ENCODE measurements around the gene MED29.
"Not testable (repeated sequence)": the region's sequence is repeated elsewhere in the genome, so short reads cannot be mapped to it uniquely, and the experiment has no call there.

The MED29 gene

DNA sequence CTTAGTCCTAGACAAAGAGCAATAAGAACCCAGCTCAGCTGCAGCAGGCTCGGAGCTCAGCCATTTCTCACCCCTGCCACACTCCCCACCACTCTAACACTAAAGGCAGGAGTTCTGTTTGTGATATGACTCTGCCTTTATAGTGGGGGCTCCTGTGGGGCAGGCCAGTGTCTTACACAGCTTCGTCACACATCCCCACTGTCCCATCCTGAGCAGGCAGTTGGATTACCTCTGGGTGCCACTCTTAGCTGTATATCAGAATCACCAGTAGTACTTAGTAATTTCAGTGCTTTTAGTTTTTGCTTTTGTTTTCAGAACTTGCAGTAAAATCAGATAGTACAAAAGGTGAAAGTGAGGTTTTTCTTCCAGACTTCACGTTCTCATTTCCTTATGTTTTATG, 32.2 kb upstream of the MED29 start:
- no peak for DNase-seq (ENCODE audit: insufficient read length, low spot score)
- FAIRE-seq, result no peak

DNA sequence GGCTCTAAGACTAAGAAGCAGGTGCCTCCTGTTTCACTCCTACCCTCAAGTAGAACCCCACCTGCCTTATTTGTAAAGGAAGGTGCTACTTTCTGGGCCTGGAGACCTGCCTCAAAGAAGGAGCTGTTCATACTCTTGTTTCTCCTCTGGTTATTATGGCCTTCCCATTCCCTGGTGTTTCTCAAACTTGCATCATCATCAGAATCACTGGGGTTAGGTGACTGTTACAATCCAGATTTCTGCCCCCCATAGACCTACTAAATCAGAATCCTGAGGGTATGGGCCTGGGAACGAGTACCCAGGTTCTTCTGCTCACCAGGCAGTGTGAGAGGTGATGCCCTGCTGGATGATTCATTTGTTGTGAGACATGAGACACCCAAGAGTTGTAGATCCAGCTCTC, 30.6 kb upstream of the MED29 start:
- TF ChIP-seq POLR2A (IDR thresholded peaks at IDR 0.05; ENCODE audit: low read depth, low read length), result no peak
- DNase-seq (ENCODE audit: insufficient read length, low spot score), result no peak
- FAIRE-seq, result no peak

More for the DNA sequence above, 32.2 kb upstream of the MED29 start:
- TF ChIP-seq POLR2A (IDR thresholded peaks at IDR 0.05; ENCODE audit: low read depth, low read length), result no peak

DNA sequence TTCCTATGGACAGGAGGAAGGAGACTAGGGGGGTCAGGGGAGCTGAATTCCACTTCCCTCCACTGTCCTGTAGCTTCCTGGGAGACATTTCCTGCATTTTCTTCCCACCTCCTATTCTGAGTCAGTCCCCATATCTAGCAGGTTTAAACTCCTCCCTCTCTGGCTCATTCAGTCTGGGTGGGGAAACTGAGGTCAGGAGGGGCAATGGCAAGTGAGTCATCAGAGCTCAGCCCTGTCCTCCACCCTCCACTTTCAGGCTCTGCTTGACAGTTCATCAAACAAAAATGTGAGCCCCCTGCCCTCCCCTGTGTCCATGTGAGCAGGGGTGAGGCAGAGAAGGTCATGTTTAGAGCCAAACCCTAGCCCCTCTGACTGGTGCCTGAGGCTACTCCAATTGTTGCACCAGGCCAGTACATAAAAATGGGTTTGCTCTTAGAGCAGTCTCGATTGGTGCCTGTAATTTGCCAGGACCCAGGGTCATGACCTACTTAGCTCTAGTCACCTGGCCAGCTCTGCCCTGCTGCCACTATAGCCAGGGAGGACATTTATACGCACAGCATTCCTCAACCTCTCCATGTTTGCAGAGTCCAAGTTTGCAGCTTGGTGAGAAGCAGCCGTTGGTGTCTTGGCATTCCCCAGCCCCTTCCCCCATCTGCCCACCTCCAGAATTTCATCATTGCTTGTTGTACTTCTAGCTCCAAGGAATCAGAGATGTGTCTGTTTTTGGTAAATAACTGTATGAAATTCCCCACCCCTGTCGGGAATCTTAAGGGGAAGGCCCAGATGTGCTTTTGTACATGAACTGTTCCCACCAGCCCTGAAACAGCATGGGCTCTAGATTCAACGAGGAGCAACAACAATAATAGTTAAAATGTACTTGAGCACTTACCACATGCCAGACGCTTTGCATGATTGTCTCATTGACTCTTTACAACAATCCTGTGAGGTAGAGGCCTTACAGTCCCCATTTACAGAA, 28.2 kb upstream of the MED29 start:
- no peak for FAIRE-seq
- DNase-seq (ENCODE audit: insufficient read length, low spot score), result no peak
- TF ChIP-seq POLR2A (IDR thresholded peaks at IDR 0.05; ENCODE audit: low read depth, low read length), result no peak

DNA sequence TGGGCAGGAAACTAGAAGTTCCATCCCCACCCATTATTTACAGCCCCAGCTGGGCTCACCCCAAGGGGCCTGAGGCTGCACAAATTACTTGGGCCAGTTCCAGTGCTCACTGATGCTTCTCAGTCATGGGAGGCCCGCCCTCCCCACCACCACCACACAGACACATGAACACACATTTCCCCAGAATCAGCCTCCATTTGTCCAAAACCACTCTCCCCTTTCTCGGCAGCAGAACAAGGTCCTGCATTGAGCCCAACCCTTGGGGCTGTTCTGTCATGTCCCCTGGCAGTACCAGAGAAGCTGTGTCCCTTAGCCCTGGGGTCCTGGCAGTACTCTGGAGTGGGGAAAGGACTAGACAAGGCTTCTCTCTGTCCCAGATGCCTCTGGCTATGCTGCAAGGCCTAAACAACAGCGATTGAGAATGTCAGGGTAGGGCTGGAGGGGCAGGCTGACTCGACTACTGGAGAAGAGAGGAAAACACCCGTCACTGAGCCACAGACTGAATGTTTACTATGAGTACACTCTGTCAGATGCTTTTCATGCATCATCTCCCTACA, 27.2 kb upstream of the MED29 start:
- DNase-seq (ENCODE audit: insufficient read length, low spot score) (no peak), FAIRE-seq (no peak)
- no peak for TF ChIP-seq POLR2A (IDR thresholded peaks at IDR 0.05; ENCODE audit: low read depth, low read length)

DNA sequence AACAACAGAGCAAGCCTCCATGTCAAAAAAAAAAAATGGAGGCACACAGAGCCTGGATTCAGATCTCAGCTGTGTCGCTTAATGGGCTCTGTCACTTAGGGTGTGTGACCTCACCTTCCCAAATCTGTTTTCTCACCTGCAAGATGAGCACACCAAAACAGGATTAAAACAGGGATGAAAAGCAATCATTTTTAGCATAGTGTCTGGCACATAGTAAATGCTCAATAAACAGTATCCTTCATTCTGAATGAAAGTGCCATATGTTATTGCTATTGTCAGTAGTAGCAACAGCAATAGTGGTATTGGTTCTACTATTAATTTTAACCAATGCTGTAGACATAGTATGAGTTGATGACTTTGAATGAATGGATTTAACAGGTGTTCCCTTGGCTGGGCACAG, 25.6 kb upstream of the MED29 start:
- FAIRE-seq (no peak), DNase-seq (ENCODE audit: insufficient read length, low spot score) (no peak)
- no peak for TF ChIP-seq POLR2A (IDR thresholded peaks at IDR 0.05; ENCODE audit: low read depth, low read length)

DNA sequence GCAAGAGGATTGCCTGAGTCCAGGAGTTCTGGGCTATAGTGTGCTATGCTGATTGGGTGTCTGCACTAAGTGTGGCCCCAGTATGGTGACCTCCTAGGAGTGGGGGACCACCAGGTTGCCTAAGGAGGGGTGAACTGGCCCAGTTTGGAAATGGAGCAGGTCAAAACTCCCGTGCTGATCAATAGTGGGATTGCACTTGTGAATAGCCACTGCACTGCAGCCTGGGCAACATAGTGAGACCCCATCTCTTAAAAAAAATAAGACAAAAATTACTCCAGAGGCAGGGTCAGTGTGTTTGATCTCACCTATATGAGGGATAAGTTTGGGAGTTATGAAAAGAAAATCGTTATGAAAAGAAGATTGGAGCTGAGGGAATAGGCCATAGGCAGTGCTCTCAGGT, 22.0 kb upstream of the MED29 start:
- TF ChIP-seq POLR2A (IDR thresholded peaks at IDR 0.05; ENCODE audit: low read depth, low read length), result no peak
- FAIRE-seq (no peak), DNase-seq (ENCODE audit: insufficient read length, low spot score) (no peak)

DNA sequence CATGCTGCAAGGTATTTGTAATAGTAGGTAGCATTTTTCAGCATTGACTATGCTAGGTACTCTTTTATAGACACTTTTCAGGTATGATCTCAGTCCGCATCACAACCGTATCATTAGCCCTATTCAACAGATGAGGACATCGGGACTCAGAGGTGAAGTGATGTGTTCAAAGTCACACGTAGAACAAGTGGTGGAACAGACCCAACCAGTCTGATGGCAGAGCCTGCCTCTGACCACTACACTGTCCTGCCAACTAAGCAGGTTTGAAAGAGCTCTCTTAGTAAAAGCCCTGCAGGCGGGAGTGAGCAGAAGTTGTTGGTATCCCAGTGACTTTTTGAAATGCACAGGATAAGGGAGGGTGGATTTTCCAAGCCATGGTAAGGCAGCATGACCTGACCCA, 20.4 kb upstream of the MED29 start:
- DNase-seq (ENCODE audit: insufficient read length, low spot score) (no peak), FAIRE-seq (no peak)
- TF ChIP-seq POLR2A (IDR thresholded peaks at IDR 0.05; ENCODE audit: low read depth, low read length), result no peak

DNA sequence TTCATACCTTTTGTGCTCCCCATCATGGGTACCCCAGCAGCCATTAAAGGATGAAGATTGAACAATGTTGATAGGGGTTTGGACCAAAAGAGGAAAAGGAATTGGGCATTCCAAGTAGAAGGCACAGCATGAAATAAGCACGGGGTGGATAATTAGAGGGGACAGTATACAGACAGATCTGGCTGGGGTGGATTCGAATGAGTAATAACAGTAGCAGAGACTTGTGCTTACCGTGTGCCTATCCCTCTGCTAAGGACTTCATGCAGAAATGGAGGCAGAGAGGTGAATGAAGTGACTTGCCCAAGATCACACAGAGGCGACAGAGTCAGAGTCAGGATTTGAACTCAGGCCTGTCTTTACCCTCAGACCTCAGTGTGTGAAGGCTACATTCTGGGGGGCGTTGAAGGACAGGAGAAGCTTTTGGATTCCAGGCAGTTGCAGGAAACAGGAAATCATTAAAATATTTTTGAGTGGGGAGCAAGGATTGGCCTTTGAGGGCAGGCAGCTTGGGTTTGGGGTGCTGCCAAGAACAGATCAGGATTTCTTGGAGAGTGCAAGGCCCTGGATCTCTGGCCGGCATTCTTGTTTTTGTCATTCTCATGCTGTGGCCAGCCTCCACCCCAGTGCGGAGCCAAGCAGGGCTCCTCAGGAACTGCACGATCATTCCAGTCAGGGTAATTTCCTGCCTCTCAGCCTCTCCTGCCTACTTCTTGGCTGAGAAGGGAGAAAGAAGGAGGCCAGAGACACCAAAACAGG, 19.0 kb upstream of the MED29 start:
- FAIRE-seq, result no peak
- TF ChIP-seq POLR2A (IDR thresholded peaks at IDR 0.05; ENCODE audit: low read depth, low read length), result no peak
- peak; percentile 88 for DNase-seq (ENCODE audit: insufficient read length, low spot score)

DNA sequence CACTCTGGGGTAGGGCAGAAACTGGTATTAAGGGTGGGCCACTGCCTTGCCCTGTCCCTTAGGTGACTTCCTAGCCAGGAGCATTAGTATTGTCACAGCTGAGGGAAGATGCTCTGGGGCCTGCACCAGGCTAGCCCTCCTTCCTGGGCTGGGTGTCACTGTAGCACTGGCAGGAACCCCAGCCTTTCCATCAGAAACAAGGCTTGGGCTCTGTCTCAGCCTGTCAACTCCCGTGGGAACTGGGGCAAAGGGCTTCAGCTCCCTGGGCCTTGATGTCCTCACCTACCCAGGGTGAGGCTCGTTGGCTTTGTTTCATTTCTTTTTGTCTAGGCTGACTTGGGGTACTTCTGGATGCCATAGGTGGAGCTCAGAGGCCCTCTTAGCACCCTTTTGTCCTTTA, 18.2 kb upstream of the MED29 start:
- DNase-seq (ENCODE audit: insufficient read length, low spot score), result no peak
- no peak for FAIRE-seq
- no peak for TF ChIP-seq POLR2A (IDR thresholded peaks at IDR 0.05; ENCODE audit: low read depth, low read length)

DNA sequence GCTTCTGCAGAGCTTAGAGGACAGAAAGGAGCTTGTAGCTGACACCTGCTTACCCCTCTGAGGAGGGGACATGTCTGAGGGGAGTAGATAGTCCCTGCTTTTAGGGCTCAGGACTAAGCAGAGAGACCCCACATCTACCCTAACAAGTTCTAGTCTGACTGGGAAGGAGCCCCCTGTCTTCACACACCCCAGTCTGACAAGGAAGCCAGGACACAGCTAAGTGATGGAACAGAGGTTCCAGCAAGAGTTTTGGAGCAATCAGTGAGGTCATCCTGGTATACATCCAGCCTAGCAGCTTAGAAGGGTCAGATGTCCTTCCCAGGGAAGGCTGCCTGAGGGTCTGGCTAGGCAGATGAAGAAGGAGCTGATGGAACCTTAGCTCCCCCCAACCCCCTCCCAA, 15.2 kb upstream of the MED29 start:
- DNase-seq (ENCODE audit: insufficient read length, low spot score), result no peak
- TF ChIP-seq POLR2A (IDR thresholded peaks at IDR 0.05; ENCODE audit: low read depth, low read length), result no peak
- FAIRE-seq, result no peak

DNA sequence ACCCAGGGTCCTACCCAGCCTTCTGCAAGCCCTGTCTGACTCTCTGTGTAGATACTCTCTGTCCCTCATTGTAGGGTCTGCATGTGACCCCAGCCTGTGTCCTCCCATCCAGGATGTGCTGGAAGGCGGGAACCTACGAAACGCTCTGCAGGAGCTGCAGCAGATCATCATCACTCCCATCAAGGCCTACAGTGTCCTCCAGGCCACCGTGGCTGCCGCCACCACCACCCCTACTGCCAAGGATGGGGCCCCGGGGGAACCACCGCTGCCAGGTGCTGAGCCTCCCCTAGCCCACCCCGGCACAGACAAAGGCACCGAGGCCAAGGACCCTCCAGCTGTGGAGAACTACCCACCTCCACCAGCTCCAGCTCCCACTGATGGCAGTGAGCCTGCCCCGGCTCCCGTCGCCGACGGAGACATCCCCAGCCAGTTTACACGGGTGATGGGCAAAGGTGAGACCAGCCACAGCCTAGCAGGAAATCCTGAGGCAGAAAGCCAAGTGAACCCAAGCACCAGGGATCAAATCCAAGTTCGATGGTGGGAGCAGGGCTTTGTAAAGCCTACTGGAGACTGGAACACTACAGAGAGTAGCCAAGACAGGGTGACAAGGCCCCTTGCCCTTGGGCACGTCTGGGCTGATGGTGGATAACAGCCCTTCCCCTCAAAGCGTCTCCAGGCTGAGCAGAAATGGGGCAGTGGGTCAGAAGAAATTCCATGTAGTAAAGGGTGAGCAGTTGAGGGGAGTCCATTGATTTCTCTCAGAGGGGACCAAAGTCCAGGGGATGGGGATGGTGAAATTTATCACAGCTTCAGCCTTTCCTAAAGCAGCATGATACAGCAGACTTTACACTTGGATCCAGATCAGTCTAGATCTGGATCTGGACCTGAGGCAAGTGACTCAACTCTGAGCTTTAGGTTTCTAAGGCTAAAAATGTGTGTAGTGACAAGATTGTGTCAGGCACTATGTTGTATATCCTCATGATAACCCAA, 13.5 kb upstream of the MED29 start:
- no peak for DNase-seq (ENCODE audit: insufficient read length, low spot score)
- no peak for FAIRE-seq
- TF ChIP-seq POLR2A (IDR thresholded peaks at IDR 0.05; ENCODE audit: low read depth, low read length), result no peak

DNA sequence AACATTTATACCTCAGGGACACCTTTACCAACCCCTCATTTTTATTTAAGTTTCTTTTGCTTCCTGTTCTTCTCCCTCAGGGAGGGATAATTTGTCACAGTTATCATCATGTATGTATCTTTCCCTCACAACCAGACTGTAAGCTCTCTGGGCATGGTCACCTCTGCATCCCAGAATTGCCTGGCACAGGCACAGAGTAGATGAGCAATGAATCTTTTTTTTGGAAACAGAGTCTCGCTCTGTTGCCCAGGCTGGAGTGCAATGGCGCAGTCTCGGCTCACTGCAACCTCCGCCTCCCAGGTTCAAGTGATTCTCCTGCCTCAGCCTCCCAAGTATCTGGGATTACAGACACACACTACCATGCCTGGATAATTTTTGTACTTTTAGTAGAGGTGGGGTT, 11.8 kb upstream of the MED29 start:
- FAIRE-seq; DNase-seq (ENCODE audit: insufficient read length, low spot score): not testable (repeated sequence)

DNA sequence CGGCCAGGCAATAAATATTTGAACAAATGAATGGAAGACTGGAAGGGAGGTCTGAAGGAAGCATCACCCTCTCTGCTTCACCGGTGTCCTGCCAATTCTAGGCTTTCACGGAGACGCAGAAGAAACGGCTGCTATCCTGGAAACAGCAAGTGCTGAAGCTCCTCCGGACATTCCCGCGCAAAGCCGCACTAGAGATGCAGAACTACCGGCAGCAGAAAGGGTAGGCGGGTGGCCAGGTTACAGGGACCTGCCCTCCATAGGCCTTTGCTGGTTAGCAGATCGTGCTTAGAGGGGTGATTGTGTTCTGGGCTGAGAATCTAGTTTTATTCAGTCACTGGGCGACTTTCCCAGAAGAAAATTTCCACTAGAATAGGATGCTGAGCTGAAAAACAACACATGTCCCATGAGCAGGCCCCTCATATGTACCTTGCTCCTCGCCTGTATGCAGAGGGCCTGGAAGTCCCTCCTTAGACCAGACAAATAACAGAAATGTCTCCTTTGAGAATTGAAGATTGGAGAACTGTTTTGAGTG, 11.2 kb upstream of the MED29 start:
- DNase-seq (ENCODE audit: insufficient read length, low spot score) (no peak), FAIRE-seq (no peak)
- no peak for TF ChIP-seq POLR2A (IDR thresholded peaks at IDR 0.05; ENCODE audit: low read depth, low read length)

All from H54 (cell line).